Hematopoietic multipotent progenitor cell treated with erythropoietin and hydrocortisone succinate and interleukin-3 and kit ligand, for 4 days (in vitro differentiated cells): ENCODE results near the gene EML3.
"Not testable (repeated sequence)": the region's sequence is repeated elsewhere in the genome, so short reads cannot be mapped to it uniquely, and the experiment has no call there.

ENCODE experiments used
- DNase-seq: peaks from one replicate; pipeline ENCODE4 v3.0.0-alpha.2; 2015

Gene EML3, protein sequence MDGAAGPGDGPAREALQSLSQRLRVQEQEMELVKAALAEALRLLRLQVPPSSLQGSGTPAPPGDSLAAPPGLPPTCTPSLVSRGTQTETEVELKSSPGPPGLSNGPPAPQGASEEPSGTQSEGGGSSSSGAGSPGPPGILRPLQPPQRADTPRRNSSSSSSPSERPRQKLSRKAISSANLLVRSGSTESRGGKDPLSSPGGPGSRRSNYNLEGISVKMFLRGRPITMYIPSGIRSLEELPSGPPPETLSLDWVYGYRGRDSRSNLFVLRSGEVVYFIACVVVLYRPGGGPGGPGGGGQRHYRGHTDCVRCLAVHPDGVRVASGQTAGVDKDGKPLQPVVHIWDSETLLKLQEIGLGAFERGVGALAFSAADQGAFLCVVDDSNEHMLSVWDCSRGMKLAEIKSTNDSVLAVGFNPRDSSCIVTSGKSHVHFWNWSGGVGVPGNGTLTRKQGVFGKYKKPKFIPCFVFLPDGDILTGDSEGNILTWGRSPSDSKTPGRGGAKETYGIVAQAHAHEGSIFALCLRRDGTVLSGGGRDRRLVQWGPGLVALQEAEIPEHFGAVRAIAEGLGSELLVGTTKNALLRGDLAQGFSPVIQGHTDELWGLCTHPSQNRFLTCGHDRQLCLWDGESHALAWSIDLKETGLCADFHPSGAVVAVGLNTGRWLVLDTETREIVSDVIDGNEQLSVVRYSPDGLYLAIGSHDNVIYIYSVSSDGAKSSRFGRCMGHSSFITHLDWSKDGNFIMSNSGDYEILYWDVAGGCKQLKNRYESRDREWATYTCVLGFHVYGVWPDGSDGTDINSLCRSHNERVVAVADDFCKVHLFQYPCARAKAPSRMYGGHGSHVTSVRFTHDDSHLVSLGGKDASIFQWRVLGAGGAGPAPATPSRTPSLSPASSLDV

DNA sequence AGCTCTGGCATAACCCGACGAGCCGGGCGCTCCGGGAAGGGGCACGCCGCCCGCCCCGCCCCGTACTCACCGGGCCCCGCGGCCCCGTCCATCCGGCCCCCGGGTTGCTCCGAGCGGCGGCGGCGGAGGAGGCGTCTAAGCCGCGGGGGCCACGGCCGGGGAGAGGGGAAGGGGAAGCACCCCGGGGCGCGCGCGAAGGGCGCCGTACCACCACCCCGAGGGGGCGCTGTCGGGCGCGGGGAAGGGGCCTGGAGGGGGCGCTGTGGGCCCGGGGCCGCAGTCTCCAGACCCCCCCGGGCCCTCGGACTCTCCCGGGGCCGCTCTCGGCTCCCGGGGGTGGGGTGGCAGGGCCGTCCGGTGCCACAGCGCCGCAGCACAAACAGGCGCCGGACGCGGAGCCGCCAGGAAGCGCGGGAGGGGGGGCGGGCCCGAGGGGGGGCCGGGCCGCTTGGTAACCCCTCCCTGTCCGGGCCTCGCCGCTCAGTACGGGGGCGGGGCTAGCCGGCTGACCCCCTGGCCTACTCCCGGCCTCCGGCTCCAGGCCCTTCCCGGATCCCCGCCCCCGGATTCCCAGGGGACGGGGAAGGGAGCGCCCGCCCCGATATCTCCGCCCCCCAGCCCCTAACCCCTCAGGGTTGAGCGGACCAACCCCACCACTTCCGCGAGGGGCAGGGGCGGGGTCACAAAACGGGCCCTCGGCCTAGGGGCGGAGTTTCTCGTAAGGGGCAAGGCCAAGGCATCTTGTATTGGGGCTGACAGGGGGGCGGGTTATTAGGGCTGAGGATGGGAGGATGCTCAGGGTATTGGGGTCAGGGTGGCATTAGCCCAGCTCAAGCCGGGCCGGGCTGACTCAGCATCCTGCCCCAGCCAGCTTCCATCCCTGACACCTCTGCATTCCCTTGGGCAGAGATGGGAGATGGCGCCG lies at the start of gene EML3, which contains the start of gene ROM1:
Gene EML3, minus strand, starts transcription at position 410 of the 925 bp plus-strand sequence. Its CDS starts 318 bp downstream, at position 92.
Gene ROM1, plus strand, starts transcription at position 892 of the 925 bp plus-strand sequence. Its CDS starts 25 bp downstream, at position 917.
- peak; percentile 96 for DNase-seq

DNA sequence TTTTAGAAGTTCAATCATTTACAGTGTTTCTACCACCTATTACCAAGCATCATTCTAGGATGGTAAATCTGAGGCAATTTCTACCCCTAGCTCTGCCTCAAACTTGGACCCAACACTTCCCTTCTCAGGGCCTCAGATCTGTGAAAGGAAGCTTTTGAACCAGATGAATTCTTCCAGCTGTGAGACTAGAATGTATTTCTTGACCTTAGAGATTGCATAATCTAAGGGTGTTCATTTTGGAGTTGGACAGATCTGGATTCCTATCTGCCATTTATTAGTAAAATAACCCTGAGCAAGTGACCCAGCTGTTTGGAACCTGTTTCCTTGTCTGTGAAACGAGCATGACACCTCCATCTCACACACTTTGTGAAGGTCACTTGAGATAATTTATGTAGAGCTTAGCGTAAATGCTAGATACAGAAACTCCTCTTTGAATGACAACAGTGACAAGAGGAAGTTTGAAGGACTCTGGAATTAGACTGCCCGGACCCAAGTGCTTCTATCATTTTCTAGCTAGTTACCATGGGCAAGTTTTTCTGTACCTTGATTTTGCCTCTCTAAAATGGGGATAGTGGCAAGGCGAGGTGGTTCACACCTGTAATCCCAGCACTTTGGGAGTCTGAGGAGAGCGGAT lies 44.3 kb upstream of the EML3 start:
- DNase-seq, result peak; percentile 7

DNA sequence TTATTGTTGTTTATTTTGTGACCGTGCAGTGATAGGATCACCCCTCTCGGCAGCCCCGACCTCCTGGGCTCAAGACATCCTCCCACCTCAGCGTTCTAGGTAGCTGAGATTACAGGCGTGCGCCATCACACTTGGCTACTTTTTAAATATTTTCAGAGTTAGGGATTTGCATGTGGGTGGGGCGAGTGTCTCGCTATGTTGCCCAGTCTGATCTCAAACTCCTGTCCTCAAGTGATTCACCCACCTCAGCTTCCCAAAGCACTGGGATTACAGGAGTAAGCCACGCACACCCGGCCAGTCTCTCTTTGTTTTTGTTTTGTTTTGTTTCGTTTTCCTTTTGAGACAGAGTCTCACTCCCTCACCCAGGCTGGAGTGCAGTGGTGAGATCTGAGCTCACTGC lies 41.7 kb upstream of the EML3 start:
- no peak for DNase-seq

DNA sequence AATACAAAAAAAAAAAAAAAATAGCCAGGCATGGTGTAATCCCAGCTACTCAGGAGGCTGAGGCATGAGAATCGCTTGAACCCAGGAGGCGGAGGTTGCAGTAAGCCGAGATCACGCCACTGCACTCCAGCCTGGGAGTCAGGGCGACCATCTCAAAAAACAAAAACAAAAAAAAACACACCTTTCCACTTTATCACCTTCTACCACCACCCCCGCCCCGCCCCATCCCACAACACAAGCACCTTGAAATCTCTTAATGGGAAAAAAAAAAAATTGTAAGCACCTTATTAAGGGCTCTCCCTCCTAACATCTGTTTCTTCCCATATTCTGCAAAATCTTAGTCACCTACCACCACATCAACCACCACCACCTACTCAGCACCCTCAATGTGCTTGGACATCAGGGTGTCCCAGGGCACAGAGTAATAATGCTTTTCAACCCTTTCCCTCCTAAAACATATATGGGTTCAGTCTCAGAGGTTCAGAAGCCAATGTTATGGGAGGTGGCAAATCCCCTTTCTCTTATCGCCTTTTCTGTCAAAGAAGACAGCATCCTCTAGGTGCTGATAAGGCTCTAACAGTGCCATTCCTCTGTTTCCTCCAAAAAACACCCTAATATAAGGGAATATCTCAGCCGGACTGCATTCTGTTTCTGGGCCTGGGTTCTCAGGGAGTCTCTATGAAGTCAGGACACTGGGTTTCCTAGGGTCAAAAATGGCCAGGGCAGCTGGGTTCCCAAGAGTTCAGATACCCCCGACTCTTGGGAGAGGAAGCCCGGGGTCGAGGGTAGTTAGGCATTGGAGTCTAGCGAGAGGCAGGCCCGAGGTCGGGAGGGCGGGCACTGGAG lies 39.8 kb upstream of the EML3 start:
- DNase-seq, result no peak

DNA sequence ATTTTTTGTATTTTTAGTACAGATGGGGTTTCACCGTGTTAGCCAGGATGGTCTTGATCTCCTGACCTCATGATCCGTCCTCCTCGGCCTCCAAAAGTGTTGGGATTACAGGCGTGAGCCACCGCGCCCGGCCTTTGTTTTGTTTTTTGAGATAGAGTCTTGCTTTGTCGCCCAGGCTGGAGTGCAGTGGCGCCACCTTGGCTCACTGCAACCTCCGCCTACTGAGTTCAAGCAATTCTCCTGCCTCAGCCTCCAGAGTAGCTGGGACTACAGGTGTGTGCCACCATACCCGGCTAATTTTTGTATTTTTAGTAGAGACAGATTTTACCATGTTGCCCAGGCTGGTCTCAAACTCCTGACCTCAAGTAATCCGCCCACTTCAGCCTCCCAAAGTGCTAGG lies 37.7 kb upstream of the EML3 start:
- not testable (repeated sequence) for DNase-seq

DNA sequence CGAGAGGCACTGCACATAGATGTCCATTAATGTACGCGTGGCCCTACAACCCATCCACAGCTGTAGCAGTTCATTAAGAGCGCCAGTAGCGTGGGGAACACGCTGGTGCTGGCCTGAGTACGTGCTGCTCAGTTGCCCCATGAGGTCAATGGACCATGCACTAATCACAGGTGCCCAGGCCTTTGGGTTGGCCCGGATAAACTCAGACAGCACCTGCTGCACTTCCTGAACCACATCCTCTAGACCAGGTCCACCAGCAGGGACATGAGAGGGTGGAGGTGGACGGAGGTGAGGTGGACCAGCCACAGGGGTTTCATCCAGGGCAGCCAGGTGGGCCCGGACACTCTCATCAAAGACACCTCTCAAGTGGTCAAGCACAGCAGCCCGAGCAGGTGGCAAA lies 36.9 kb upstream of the EML3 start:
- DNase-seq, result no peak

DNA sequence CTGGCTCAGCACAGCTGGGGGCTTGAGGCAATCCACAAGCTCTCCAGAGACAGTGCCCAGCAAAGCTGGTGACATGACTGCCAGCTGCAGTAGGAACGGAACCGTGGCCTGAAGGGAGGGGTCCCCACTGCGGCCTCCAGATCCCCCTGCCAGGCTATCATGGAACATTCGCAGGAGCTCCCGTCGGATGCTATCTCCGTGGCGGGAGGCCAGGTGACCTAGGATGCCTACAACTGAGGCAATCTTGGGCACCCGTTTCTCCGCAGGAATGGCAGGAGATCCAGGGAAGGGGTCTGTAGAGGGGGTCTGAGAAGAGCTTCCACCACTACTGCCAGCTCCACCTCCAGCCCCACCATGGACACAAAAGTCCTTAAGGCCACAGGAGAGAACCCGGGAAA lies 36.4 kb upstream of the EML3 start:
- DNase-seq, result no peak

DNA sequence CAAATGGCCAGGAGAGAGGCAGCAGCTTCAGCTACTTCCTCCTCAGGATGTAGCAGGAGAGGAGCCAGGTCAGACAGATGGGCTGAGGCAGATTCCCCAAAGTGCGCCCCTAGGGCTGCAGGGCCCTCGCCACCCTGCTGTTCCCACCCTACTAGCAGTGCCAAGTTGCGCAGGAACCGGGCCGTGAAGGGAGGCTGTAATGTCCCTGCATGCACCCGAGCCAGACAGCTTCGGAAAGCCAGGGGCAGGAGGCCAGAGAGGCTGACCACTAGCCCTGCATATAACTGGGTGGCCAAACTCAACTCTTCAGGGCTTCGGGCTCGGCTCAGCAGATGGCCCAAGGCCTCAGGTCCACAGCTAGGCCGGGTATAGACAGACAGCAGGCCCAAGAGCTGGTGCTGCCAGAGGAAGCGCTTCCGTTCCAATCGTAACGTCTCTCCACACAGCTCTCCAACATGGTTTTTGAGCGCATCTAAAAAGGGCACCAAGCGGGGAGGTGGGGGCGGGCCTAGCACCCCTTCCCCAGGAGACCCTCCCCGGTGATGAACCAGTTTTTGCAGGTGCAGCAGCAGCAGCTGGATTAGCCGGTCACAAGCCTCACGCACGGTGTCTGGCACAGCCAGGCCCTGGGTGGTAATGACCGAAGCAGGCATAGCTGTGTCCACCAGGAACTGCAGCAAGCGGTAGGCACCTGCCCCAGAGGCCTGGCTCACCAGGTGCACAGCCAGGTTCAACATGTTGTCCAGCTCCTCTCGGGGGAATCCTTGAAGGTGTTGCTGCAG lies 35.8 kb upstream of the EML3 start:
- DNase-seq, result no peak

DNA sequence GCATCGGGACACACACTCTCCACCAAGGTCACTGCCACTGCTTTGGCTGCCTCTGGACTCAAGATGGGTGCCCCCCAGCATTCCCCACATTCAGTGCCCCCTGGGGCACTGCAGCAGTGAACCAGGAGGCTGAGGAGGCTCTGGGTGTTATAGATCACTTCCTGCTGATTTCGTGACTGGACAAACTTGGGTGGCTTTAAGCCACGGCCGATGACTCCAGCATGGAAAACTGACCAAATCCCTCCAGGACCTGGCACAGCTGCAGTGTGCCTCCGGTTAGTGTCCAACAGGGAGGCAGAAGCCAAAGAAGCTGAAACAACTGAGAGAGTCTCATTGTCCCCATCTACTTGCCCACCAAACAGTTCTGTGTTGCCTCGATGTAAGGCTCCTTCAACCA lies 35.0 kb upstream of the EML3 start:
- no peak for DNase-seq

DNA sequence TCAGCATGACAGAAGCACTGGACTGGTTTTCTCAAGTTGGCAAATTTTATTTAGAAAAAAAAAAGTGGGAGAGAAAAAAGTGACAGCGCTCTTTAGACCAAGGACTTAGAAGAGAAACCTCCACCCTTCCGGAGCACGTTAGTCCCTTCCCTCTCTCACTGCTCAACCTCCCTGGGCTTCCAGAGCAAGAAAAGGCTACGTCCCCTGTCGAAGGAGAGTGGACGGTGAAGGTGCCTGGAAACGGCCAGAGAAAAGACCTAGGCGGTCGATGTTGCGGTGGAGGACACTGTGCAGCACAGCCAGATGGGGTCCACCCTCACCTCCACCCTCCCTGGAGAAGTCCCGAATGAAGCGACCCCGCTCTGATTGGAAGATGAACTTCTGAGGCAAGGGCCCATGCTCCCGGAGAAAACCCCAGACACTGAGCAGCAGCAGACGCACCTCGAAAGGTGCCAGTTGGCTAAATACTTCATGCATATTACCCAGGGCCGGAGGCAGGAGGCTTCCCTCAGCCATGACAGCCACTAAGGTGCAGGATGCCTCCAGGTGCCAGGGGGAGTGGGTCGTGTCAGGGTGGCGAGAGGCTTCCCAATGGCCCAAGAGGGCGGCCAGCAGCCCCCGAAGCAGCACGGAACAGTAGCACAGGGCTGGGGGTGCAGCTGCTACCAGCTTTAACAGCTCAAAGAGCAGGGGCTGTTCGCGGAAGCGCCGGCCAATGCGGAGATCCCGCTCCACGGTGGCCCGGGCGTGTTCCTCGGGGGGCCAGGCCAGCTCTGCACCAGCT lies 34.4 kb upstream of the EML3 start:
- no peak for DNase-seq

DNA sequence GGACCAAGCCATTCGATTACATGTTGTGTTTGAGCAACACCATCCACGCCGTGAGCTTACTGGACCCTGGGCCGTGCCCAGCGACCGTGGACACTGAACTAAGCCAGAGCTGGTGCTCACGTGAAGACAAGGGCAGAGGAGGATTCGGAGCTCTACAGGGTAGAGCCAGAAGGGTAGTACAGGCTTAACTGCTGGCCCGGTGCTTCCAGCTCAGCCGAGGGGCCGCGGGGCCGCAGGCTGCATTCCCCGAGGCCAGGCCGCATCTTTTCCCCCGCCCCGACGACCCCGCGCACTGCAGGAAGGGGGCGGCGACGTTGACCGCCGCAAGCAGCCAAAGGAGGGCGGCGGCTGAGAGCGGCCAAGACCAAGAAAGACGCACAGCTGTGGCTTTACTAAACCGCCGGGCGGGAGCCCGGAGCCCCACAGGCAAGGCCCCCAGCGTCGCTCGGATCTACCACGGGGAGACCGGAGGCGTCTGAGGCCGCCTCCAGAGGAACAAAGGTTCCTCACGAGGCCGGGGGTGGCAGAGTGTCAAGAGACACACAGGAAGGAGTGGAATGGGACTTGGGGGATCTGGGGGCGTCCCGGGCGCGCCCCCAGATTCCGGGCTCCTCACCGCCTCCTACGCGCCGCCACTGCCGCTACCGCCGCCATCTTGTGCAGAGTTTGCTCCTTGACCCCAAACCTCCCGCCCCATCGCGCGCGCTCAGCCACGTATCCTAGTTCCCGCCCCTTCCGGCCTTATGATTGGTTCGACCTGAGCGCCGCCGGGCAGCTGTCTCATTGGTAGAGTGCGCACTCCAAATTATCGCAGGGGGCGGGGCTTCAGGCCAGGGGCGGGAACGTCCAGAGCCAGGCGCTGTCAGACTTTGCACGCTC lies 33.6 kb upstream of the EML3 start, which contains the start of gene GANAB:
Gene GANAB, minus strand, starts transcription at position 668 of the 879 bp plus-strand sequence. Its CDS starts 14 bp downstream, at position 654.
- DNase-seq, result peak; percentile 100

DNA sequence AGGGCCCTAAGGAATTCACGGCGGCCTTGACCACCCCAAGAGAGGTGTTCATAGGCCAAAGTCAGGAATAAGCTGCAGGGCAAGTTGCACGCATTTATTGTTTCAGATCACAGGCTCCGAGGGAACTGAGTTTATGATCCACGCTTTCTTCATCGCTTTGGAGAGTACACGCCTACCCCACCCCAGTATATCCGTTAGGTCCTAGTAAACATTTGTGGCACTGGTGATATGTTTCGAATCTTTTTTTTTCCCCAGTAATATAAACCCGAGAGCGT lies 33.0 kb upstream of the EML3 start:
- peak; percentile 43 for DNase-seq

DNA sequence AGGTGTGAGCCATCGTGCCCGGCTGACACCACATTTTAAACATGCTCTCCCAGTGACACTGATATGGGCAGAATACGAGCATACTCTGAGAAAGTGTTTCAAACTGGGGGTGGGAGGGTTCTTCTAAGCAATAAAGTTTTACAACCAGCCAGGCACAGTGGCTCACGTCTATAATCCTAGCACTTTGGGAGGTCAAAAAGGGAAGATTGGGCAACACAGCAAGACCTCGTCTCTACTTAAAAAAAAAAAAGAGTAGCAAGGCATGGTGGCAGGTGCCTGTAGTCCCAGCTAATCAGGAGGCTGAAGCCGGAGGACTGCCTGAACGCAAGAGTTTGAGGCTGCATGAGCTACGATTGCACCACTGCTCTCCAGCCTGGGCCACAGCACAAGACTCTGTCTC lies 31.6 kb upstream of the EML3 start:
- no peak for DNase-seq

DNA sequence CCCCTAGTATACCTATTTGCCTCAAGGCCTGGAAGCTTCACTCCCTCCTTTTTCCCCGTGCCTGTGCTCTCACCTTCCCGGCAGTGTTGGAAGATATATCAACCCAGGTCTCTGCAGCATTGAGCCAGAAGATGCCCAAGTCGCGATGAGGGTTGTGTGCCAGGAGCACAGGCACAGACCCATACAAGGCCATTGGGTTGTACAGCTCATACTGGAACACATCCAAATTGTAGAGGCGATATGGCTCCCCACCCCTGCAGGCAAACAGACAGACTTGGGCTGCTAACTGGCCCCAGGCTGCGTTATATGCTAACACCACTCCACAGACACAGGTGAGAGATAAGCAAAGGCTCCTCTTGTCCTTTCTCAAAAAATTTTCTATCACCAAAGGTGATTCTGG lies 19.9 kb upstream of the EML3 start:
- no peak for DNase-seq

DNA sequence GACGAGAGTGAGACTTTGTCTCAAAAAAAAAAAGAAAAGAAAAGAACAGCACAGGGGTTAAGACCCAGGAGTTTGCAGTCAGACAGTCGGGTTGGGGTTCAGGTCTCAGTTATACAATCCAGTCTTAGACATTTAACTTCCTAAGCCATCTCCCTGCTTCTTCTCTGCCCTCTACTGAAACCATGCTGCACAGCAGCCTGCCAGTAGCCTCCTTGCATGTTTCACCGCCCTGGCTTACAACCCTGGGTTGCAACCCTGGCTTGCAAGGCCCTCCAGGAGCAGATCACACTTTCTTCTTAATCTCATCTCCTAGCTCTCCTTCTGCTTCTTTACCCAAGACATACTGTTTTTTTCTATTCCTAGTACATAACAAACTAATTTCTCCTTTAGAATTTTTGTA lies 15.1 kb upstream of the EML3 start:
- peak; percentile 54 for DNase-seq

DNA sequence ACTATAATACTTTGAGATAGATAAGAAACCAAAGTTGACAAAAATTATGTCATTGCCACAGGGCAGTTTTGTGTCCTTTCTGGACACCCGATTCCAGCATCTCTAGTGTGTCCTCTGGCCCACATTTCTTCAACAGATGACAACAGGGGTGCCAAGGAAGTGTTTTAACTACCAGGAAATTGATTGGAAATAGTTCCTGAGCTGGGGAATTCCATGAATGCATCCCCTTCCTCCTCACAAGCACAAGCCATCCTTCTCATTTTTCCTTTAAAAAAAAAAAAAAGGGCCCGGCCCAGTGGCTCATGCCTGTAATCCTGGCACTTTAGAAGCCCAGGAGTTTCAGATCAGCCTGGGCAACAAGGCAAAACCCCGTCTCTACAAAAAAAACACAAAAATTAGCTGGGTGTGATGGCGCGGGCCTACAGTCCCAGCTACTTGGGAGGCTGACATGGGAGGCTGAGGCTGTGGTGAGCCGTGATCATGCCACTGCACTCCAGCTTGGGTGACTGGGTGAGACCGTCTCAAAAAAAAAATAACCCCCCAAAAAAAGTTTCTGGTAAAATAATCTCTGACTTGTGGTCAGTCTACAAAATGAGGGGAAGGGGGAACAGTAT lies 10.0 kb upstream of the EML3 start:
- DNase-seq, result no peak

DNA sequence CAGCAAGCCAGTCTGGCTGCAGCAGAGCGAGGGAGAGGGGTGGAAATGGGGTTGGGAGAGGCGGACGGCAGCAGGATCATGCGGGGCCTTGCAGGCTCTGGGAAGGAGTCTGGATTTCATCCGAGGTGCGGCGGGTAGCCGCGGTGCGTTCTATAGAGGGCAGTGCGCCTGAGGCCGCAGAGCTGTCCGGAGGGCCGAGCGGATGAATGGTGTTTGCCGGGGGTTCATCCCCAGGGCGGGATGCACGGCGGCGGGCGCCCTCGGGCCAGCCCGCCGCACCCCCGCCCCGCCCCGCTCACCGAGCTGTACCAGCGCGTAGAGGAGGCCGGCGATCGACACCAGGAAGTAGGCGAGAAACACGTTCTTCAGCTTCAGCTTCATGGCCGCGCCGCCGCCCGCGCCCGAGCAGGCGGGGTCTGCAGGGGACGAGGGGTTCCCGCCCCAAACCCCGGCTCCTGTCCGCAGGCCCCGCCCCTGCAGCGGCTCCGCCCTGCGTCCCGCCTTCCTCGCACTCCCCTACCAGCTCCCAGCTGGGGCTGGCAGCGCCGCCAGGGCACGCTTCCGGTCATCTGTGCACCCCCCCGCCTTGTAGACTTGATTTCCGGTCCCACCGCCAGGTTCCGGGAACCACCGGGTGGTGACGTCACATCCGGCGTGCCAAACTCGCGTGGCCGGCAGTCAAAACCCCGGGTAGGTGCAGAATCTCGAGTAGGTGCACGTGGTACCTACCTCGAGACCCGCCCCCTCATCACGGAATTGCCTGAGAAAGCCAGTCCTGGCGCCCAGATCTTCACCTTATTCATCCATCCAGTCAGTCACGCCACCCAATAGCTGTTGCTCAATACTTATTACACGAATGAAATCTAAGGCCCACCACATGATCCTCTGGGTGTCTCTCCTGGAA lies 9.2 kb upstream of the EML3 start, which contains the start of gene B3GAT3:
Gene B3GAT3, minus strand, starts transcription at position 420 of the 904 bp plus-strand sequence. Its CDS starts 39 bp downstream, at position 381.
- DNase-seq, result peak; percentile 99
